GM12878 (cell line): ENCODE measurements around the gene TSC22D1. TPM values are rescaled to one million over a fixed set of nuclear protein-coding genes. Genes with fewer than 3 reads are reported as not detected.

Experiments used
- ATAC-seq: fragments of 200-7000 bp; cut with Tn5 transposase; 3 replicates; pipeline ENCODE4 v1.9.1; 2020; ENCODE audit warnings: mild to moderate bottlenecking, moderate library complexity
- BruUV-seq: library from RNA; stranded (reverse); fragments of 400-500 nt; replicated peaks from 2 replicates; lab custom pipeline; 2021; lab: Mats Ljungman, UMichigan
- CTCF ChIA-PET: fragments of 300-600 bp; sonication (Branson Sonifier 250); formaldehyde crosslinking; extraction: SDS; loops from one replicate; lab custom pipeline; 2021; ENCODE audit warnings: inconsistent platforms; lab: Yijun Ruan, JAX
- POLR2A ChIA-PET: fragments of 350-600 bp; formaldehyde crosslinking; extraction: SDS; loops from one replicate; lab custom pipeline; 2021; ENCODE audit warnings: inconsistent platforms; lab: Charles Lee
- RAD21 ChIA-PET: fragments of 300-600 bp; sonication (Branson Sonifier 250); formaldehyde crosslinking; loops from one replicate; lab custom pipeline; 2023; ENCODE audit warnings: antibody characterized with exemption; ENCODE audit not compliant: unreplicated experiment; lab: Charles Lee
- SMC1A ChIA-PET: fragments of 300-600 bp; sonication (Branson Sonifier 250); formaldehyde crosslinking; loops from one replicate; lab custom pipeline; 2023; ENCODE audit not compliant: unreplicated experiment, uncharacterized antibody; lab: Charles Lee
- DNase-seq: peaks from one replicate; pipeline ENCODE4 v3.0.0-alpha.2; 2011; ENCODE audit warnings: low read depth, low spot score
- FAIRE-seq: peaks from 3 replicates; lab custom pipeline; 2011; peaks lifted over from hg19 to GRCh38; lab: Jason Lieb, UNC
- H2AFZ ChIP-seq: 2 replicates; pipeline ENCODE4 v1.6.0; 2011; ENCODE audit warnings: low read depth, low read length, control low read depth; ENCODE audit not compliant: control insufficient read depth
- H3K27ac ChIP-seq: 2 replicates; pipeline ENCODE4 v1.5.1; 2011; ENCODE audit warnings: control low read depth; ENCODE audit not compliant: control insufficient read depth, insufficient read depth
- H3K27me3 ChIP-seq, 2 experiments: replicated peaks in 1 of 2; 2 replicates each; pipeline versions ENCODE4 v1.6.0 to v1.6.1; 2011; ENCODE audit warnings: low read length in 1 of 2; ENCODE audit not compliant: control insufficient read depth in 2 of 2, insufficient read depth in 2 of 2
- H3K36me3 ChIP-seq, 2 experiments: 2 replicates each; pipeline ENCODE4 v1.5.1; 2011; ENCODE audit warnings: low read length in 1 of 2; ENCODE audit not compliant: control insufficient read depth in 2 of 2, insufficient read depth in 2 of 2
- H3K4me1 ChIP-seq: 2 replicates; pipeline ENCODE4 v1.6.1; 2011; ENCODE audit warnings: mild to moderate bottlenecking, low read length, moderate library complexity, mixed read lengths; ENCODE audit not compliant: control insufficient read depth, insufficient read depth
- H3K4me2 ChIP-seq: 2 replicates; pipeline ENCODE4 v1.6.0; 2011; ENCODE audit warnings: control low read depth; ENCODE audit not compliant: control insufficient read depth, insufficient read depth
- H3K4me3 ChIP-seq: fragments of 200-600 bp; sonication (generic); 2 replicates; pipeline ENCODE4 v1.5.1; 2016
- H3K79me2 ChIP-seq: 2 replicates; pipeline ENCODE4 v1.6.0; 2011; ENCODE audit warnings: low read length; ENCODE audit not compliant: control insufficient read depth, insufficient read depth
- H3K9ac ChIP-seq: 2 replicates; pipeline ENCODE4 v1.8.0; 2011; ENCODE audit warnings: low read length, control low read depth, mixed read lengths; ENCODE audit not compliant: control insufficient read depth, insufficient read depth
- H3K9me3 ChIP-seq: replicated peaks from 3 replicates; pipeline ENCODE4 v1.5.1; 2011; ENCODE audit warnings: mild to moderate bottlenecking, low read length; ENCODE audit not compliant: control insufficient read depth, insufficient read depth
- H4K20me1 ChIP-seq: 2 replicates; pipeline ENCODE4 v1.6.0; 2011; ENCODE audit not compliant: control insufficient read depth, insufficient read depth
- CEBPZ ChIP-seq: fragments of 150-350 bp; IDR thresholded peaks from 2 replicates; pipeline ENCODE4 v1.6.1; 2016; ENCODE audit warnings: low read depth, low read length
- EZH2 ChIP-seq: IDR thresholded peaks from 2 replicates; pipeline ENCODE4 v1.6.1; 2012; ENCODE audit warnings: low read depth, mild to moderate bottlenecking, control low read depth, inconsistent platforms, low read length, borderline replicate concordance; ENCODE audit not compliant: control insufficient read depth
- IKZF2 ChIP-seq, 2 experiments: fragments of 450-650 bp; IDR thresholded peaks; 2 replicates each; pipeline ENCODE4 v1.6.1; 2017; ENCODE audit warnings: mild to moderate bottlenecking in 2 of 2, moderate library complexity in 2 of 2
- NFYB ChIP-seq: IDR thresholded peaks from 2 replicates; pipeline ENCODE4 v1.6.1; 2011; ENCODE audit warnings: low read depth, mild to moderate bottlenecking, low read length, improper control_type of control experiment, moderate library complexity; ENCODE audit not compliant: insufficient read depth
- PML ChIP-seq: IDR thresholded peaks from 2 replicates; pipeline ENCODE4 v1.6.1; 2012; ENCODE audit warnings: low read length, inconsistent platforms
- RAD21 ChIP-seq: IDR thresholded peaks from 2 replicates; pipeline ENCODE4 v1.6.1; 2011; ENCODE audit warnings: mild to moderate bottlenecking, low read depth, low read length, moderate library complexity; ENCODE audit not compliant: insufficient read depth
- SREBF2 ChIP-seq: IDR thresholded peaks from 2 replicates; pipeline ENCODE4 v1.6.1; 2012; ENCODE audit warnings: mild to moderate bottlenecking, low read length
- SRF ChIP-seq, 2 experiments: IDR thresholded peaks; 2 replicates each; pipeline ENCODE4 v1.6.1; 2011; ENCODE audit warnings: low read depth in 2 of 2, low read length in 2 of 2, mild to moderate bottlenecking in 1 of 2, moderate library complexity in 1 of 2
- YBX1 ChIP-seq: fragments of 450-650 bp; IDR thresholded peaks from 2 replicates; pipeline ENCODE4 v1.6.1; 2016; ENCODE audit warnings: antibody characterized with exemption
- ZNF384 ChIP-seq: IDR thresholded peaks from 2 replicates; pipeline ENCODE4 v1.6.1; 2012; ENCODE audit warnings: low read depth, mild to moderate bottlenecking, low read length, improper control_type of control experiment, borderline replicate concordance
- WGBS: methylation state at CpG from one replicate; pipeline ENCODE4 v1.1.6; 2016; ENCODE audit warnings: low lambda C conversion rate; ENCODE audit not compliant: insufficient replicate concordance, insufficient coverage; ENCODE audit errors: missing lambda C conversion rate; 5-methylcytosine and 5-hydroxymethylcytosine counted together
- in situ Hi-C: fragments of 300-500 bp; cut with MboI; formaldehyde crosslinking; loops from 9 replicates; pipeline ENCODE4 v1.14.3; 2018; ENCODE audit warnings: mixed read lengths
- intact Hi-C: fragments of 100-400 bp; cut with micrococcal nuclease; formaldehyde crosslinking; loops from one replicate; pipeline ENCODE4 v1.14.2; 2022; ENCODE audit not compliant: unreplicated experiment
- polyA plus RNA-seq, 11 experiments: library from polyadenylated mRNA; depleted of rRNA in 4 of 11; unstranded in 6 of 11; stranded (reverse) in 5 of 11; fragments of >200 nt; fragmentation: Nextera tagmentation in 4 of 11; fragmentation: Illumina TruSeq in 1 of 11; extraction: Ambion mirVana in 4 of 11; extraction: Trizol in 1 of 11; gene quantifications; 1 replicate in 1 of 11; 2 replicates in 10 of 11; pipeline versions ENCODE4 v1.2.1 to v1.2.3, GENCODE V29; 2011 to 2016; ENCODE audit warnings: inconsistent platforms in 2 of 11, missing spikeins in 2 of 11, low read depth in 1 of 11
- total RNA-seq, 4 experiments: library from RNA; depleted of rRNA in 3 of 4; stranded (reverse); fragments of >200 nt in 3 of 4; fragmentation: Illumina TruSeq in 1 of 4; extraction: Trizol in 1 of 4; gene quantifications; 2 replicates each; pipeline versions ENCODE4 v1.2.1 to v1.2.3, GENCODE V29; 2013 to 2021
- TF ChIP-seq, protein P1 (sequence below): fragments of 450-650 bp; IDR thresholded peaks from 2 replicates; pipeline ENCODE4 v1.6.1; 2018; ENCODE audit warnings: borderline replicate concordance, mild to moderate bottlenecking; ENCODE audit not compliant: partially characterized antibody

Gene TSC22D1
- total and polyA plus RNA-seq, 10 of the 15 experiments (the other 5 are each of a cell fraction or from before 2014, with no cell fraction given) = 0.37 to 15.7 (median 7.5) TPM

DNA sequence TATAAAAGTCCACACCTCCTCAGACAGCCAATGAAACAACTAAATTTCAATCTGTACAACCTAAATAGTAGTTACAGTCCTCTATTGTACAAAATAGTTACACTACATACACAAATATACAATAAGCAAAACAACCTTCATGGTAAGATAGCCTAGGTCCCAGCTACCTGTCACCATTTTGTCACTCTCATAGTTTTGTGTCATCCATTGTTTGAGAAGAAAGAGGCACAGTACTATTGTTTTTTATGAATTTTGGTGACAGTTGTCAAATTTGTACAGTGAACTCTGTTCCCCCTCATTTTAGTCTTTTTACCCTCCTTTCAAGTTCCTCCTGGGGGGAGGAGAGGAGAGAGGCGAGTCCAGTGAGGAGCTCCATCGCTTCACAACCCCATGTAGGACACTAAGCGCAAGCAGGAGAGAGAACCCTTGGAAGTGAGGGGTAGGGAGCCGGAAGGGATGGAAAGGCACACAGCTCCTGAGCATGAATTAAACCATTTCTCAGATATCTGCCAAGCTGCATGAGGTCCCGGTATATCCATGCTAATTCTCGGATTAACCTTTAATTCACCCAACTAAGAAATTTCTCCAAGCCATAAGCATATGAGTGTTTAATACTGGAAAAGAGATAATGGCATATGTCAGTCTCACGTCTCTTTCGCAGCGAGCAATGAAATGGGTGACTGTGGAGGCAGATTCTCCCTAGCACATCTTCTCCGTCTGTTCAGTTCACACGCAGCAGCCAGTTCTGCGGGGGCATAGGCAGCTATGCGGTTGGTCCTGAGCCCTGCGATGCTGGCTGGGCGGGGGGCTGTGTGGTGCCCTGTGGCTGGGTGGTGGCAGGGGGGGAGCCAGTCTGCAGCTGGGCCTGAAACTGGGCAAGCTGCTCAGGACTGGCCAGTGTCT, 142.0 kb downstream of the TSC22D1 start:
- no peak overlapping the region for H2AFZ ChIP-seq
- no peak overlapping the region for H3K9ac ChIP-seq
- no TSS peak for BruUV-seq
- ATAC-seq (no peak), DNase-seq (no peak), FAIRE-seq (no peak)
- H3K4me3 ChIP-seq = no peak overlapping the region
- no peaks in the 10 kb centered on the region for H3K79me2 ChIP-seq
- WGBS = 90% methylated on average over 15 of the region's 15 CpGs
- SMC1A ChIA-PET = interaction anchor here (1.0 to 2.3 kb wide), 4 partner anchors 16 to 560 kb away, joined by 3 to 8 read pairs (median 4); no protein-coding TSS in a partner anchor
- H3K27me3 ChIP-seq = peaks cover 5 to 15% of the 10 kb centered on the region in 2 experiments
- no peaks in the 10 kb centered on the region for H3K36me3 ChIP-seq
- CTCF ChIA-PET = interaction anchor here (0.8 kb wide), 1 partner anchor 192 kb away, joined by 3 read pairs; no protein-coding TSS in a partner anchor
- peaks cover 5% of the 10 kb centered on the region for H3K4me1 ChIP-seq
- POLR2A ChIA-PET = interaction anchor here (0.6 kb wide), 1 partner anchor 512 kb away, joined by 3 read pairs; no protein-coding TSS in a partner anchor
- TF ChIP-seq EZH2 = no peak
- no peak for TF ChIP-seq ZNF384
- TF ChIP-seq NFYB = no peak
- TF ChIP-seq, protein P1, sequence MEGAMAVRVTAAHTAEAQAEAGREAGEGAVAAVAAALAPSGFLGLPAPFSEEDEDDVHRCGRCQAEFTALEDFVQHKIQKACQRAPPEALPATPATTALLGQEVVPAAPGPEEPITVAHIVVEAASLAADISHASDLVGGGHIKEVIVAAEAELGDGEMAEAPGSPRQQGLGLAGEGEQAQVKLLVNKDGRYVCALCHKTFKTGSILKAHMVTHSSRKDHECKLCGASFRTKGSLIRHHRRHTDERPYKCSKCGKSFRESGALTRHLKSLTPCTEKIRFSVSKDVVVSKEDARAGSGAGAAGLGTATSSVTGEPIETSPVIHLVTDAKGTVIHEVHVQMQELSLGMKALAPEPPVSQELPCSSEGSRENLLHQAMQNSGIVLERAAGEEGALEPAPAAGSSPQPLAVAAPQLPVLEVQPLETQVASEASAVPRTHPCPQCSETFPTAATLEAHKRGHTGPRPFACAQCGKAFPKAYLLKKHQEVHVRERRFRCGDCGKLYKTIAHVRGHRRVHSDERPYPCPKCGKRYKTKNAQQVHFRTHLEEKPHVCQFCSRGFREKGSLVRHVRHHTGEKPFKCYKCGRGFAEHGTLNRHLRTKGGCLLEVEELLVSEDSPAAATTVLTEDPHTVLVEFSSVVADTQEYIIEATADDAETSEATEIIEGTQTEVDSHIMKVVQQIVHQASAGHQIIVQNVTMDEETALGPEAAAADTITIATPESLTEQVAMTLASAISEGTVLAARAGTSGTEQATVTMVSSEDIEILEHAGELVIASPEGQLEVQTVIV = no peak
- no peak for TF ChIP-seq SRF (IDR thresholded peaks at IDR 0.05; ENCODE audit: low read depth in 2 of 2, low read length in 2 of 2)
- TF ChIP-seq IKZF2 (IDR thresholded peaks at IDR 0.05) = no peak
- TF ChIP-seq SREBF2 = no peak
- TF ChIP-seq RAD21 = no peak
- no peak for TF ChIP-seq YBX1
- no peak for TF ChIP-seq CEBPZ
- TF ChIP-seq PML = no peak
- RAD21 ChIA-PET = no interaction called here
- no peaks in the 10 kb centered on the region for H3K9me3 ChIP-seq
- H4K20me1 ChIP-seq = no peaks in the 10 kb centered on the region
- intact Hi-C loops (no loop called here), in situ Hi-C loops (no loop called here)
- no peak overlapping the region for H3K27ac ChIP-seq
- no peak overlapping the region for H3K4me2 ChIP-seq
